Measurements from ENCODE around the gene RNU6-9.

Gene RNU6-9

DNA sequence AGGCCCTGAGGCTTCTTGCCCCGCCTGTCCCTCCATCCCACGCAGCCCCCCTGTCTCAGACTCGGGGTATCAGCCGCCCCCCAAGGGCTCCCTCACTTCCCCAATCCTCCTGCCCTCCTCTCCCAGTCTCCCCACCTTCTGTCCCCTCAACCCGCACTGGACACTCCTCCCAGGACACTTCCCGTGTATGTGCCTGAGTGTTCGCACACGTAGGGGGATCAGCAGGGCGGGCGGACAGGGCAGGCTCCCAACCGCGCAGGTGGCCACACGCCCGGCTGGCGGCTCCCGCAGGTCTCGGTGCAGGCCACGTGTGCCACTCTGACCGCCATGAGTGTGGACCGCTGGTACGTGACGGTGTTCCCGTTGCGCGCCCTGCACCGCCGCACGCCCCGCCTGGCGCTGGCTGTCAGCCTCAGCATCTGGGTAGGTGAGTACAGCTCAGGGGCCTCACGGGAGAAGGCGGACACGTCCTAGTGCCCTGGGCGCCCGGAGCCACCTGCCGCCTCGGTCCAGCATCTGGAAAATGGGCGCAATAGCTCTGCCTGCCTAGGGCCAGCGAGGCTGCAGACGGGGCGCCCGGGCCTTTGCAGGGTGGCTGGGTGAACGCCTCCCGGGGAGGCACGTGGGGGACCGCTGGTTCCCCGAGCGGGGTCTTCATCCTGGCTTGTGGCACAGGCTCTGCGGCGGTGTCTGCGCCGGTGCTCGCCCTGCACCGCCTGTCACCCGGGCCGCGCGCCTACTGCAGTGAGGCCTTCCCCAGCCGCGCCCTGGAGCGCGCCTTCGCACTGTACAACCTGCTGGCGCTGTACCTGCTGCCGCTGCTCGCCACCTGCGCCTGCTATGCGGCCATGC lies 26.1 kb downstream of the RNU6-9 start:
- no peak for FAIRE-seq

DNA sequence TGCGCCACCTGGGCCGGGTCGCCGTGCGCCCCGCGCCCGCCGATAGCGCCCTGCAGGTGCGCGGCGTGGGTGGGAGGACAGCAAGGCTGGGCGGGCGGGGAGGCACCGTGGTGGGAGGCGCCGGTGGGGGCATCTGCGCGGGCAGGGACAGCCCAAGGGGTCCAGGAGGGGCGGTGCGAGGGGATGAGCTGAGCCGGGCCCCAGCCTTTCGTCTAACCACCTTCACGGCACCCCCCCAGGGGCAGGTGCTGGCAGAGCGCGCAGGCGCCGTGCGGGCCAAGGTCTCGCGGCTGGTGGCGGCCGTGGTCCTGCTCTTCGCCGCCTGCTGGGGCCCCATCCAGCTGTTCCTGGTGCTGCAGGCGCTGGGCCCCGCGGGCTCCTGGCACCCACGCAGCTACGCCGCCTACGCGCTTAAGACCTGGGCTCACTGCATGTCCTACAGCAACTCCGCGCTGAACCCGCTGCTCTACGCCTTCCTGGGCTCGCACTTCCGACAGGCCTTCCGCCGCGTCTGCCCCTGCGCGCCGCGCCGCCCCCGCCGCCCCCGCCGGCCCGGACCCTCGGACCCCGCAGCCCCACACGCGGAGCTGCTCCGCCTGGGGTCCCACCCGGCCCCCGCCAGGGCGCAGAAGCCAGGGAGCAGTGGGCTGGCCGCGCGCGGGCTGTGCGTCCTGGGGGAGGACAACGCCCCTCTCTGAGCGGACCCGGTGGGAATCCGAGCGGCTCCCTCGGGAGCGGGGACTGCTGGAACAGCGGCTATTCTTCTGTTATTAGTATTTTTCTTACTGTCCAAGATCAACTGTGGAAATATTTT lies 27.0 kb downstream of the RNU6-9 start:
- no peak for FAIRE-seq

DNA sequence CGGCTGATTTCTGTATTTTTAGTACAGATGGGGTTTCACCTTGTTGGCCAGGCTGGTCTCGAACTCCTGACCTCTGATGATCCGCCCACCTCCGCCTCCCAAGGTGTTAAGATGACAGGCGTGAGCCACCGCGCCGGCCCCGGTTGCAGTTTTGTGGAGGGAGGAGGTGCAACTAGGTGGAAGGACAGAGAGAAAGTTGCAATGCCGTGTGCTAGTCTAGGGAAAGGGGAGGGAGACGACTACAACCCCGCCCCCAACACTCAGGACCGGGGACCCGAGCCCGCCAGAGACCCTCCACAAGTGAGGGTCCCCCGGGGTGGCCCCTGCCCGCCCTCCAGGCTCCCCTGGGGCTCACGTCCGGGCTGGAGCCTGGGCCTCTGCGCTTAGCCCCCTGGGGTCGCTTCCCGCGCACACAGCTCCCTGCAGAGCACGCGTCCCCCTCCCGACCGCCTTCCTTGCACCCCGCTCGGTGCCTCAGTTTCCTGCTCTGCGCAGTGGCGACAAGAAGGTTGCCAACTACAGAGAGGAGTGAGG lies 31.3 kb downstream of the RNU6-9 start:
- no peak for FAIRE-seq

DNA sequence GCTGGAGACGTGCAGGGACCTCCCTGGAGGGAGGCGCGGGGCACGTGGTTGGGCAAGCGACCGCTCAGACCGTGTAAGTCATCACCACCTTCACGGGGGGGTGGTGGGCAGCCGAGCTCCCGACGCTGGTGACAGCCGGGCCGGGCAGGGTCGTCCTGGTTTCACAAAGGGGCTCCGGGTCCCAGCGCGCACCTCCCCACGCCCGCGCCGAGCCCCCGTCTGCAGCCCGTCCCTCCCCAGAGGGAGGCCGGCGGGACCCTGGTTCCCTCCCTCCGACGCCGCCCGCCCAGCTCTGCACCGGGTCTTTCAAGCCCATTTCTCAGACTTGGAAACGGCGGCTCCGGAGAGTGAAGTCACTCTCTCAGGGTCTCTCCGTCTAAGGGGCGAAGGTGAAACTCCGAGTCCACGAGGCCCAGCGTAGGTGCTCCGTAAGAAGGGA lies 31.8 kb downstream of the RNU6-9 start:
- FAIRE-seq: no peak

DNA sequence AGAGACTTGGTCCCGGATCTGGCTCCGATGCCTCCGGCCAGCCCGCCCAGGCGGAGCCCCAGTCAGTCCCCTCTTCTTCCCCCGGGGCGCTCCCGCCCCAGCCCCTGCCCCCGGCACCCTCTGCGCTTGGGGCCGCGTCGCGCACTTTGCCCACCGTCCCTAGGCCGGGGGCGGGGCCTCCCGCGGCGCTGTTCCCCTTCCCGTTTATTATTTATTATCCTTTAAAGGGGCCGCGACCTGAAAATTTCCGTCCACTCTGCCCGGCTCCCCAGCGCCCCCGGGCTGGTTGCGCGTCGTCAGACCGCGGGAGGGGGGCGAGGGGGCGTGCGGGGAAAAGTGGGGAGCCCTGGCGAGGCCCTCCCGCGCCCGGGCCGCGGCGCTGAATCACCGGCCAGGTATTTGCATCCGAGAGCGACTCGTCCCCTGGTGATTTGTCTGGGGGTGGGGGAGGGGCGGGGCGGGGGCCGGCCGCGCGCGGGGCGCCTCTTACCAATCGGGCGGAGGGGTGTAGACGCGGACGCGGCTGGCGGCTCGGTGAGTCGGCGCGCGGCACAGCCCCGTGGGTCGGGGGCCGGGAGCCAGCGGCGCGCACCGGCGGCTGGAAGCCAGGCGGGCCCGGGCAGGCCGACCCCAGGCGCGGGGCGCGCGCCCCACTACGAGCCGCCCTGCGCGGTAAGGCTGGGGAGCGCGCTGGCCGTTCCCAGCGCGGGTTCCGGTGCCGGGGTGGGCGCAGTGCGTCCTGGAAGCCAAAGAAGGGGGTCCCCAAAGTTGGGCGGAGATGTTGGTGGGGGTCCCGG lies 32.4 kb downstream of the RNU6-9 start, which contains the start of gene ARID3A:
ARID3A (plus strand) TSS at position 510 of the 797 bp plus-strand sequence. CDS start 3,494 bp downstream, outside the sequence.
- FAIRE-seq: no peak

DNA sequence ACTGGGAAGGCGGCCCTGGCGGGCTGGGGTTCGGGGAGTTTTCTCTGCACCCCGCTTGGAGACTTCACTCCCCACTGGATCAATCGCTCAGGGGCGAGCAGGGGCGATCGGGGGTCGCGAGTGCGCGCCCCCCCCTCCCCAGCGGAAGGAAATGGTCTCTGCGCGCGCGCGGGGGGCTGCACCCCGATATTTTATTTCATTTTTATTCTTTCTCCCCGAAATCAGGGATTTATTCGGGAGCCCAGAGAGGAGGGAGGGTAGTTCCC lies 33.0 kb downstream of the RNU6-9 start:
- no peak for FAIRE-seq

DNA sequence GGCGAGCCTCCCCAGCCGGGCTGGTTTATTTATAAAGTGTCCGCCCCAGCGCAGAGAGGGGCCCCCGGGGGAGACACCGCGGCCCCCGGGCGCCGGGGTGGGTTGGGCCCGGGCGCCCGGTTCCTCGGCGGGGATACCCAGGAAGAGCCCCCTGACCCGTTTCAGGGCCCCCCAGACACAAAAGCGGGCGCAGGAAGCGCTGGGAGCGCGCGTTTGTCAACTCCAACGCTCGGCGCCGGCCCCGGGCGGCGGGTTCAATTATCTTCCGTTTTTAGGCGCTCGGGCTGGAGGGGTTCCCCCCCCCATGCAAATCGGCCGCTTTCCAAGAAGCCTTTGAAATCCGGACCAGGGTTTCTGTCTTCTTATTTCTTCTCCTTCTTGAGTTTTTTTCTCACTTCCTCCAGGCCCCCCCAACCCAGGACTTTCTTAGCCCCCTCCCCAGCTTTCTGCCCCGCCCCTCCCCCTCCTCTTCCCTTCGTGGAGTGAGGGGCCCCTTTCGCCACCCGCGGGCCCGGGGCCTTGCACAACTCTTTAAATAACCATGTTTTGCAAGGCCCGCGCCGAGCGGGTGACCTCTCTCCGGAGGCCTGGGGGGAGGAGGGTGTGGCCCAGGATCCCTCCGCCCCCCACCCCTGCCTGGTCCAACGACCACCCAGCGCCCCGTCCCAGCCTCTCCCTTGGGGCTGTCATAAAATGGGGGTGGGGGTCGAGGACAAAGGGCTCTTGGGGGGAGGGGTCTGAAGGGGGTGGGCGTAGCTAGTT lies 33.5 kb downstream of the RNU6-9 start:
- no peak for FAIRE-seq

DNA sequence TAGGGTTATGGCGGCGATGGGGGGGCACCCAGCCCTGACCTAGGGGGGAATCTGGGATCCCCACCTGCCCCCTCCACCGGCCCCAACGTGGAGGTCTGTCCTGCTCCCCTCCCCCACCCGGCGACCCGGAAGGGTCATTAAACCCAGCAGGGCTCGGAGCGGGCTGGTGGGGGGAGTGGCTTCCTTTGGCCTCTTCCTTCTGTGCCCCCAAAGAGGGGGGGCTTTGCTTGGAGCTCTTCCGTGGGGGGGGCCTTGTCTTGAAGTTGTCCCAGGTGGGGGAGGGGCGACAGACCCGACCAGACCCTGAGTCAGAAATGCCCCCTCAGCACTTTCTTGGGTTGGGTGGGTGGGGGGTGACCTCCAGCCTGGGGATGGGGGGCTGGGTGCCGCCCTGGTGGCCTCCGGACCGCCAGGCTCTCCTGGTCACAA lies 34.1 kb downstream of the RNU6-9 start:
- FAIRE-seq: no peak

DNA sequence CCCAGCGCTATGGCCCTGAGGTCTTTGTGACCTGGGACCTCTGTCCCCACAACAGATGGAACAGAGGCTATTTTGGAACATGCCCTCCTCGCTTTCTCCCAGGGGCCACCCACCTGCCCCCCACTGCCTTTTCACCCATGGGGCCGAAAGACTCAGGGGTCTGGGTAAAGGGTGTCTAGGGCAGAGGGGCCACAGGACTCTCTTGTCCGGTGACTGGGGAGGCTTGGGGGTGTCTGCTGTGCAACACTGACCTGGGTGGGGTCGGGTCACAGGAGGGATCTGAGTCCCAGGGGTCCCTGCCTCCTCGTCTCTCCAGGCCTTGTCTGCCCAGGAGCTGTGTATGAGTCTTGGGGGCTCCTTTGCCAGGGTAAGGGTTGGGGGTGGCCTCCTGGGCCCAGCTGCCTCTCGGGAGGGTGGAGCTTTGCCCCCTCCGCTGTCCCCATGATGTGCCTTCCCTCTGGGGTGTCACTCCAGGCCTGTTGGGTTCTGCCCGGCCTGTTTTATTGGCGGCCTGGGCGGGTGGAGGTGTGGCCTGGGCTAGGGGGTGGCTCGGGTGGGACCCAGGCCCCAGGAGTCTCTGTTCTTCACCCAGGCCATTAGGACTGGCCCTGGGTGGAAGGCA lies 34.6 kb downstream of the RNU6-9 start:
- FAIRE-seq: no peak

DNA sequence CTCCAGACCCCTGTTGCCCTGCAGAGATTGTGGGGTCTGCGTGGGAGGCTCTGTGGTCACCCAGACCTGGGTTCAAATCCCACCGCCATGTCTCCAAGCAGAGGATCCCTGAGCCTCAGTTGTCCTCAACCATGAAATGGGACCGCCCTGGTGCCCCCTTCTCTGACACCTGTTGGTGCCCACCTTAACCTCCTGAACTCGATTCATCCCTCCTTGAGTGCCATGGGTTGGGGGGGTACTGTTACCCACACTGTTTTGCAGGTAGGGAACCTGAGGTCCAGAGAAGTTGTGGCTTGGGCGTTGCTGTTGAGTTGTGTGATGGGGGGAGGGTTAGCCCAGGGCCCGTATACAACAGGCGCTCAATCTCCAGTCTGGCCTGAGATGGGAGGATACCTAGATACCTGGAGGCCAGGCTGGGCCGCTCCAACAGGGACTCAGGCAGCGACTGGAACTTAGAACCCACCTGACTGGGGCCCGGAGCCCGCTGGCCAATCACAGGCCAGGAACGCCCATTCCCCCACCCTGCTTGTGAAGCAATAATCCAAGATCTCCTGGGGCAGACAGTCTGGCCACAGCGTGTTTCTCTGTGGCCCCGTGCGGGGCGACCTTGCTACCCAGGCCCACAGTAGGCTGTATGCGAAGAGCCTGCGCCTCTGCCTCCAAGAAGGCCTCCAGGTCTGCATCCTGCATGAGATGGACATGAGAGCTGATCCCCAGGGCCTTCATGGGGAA lies 35.4 kb downstream of the RNU6-9 start:
- FAIRE-seq: no peak

DNA sequence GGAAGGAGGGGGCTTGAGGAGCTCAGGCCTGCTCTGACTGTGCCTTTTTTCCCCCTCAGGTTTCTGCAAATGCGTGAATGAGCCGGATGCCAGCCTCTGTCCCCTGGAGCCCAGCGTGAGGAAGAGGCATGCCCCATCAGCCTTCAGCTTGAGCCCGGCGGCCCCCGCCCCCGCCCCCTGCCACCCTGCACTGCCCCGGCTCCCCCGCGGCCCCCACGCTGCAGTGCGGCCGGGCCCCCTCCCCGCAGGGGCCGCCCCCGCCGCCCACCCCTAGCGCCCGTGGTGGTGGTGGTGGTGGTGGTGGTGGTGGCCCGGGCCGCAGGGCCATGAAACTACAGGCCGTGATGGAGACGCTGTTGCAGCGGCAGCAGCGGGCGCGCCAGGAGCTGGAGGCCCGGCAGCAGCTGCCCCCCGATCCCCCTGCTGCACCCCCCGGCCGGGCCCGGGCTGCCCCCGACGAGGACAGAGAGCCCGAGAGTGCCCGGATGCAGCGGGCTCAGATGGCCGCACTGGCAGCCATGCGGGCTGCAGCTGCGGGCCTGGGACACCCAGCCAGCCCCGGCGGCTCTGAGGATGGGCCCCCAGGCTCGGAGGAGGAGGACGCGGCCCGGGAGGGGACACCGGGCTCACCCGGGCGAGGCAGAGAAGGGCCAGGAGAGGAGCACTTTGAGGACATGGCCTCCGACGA lies 36.1 kb downstream of the RNU6-9 start:
- FAIRE-seq: no peak

DNA sequence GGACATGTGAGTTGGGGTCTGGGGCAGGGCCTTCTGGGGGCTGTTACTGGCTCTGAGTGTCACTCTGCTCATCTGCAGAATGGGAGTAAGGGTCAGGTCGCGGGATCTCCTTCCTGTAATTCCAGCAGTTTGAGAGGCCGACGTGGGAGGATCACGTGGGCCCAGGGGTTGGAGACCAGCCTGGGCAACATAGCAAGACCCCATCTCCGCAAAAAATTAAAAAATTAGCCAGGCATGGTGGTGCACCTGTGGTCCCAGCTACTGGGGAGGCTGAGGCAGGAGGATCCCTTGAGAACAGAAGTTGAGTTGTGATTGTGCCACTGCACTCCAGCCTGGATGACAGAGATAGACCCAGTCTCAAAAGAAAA lies 36.6 kb downstream of the RNU6-9 start:
- FAIRE-seq: no peak

DNA sequence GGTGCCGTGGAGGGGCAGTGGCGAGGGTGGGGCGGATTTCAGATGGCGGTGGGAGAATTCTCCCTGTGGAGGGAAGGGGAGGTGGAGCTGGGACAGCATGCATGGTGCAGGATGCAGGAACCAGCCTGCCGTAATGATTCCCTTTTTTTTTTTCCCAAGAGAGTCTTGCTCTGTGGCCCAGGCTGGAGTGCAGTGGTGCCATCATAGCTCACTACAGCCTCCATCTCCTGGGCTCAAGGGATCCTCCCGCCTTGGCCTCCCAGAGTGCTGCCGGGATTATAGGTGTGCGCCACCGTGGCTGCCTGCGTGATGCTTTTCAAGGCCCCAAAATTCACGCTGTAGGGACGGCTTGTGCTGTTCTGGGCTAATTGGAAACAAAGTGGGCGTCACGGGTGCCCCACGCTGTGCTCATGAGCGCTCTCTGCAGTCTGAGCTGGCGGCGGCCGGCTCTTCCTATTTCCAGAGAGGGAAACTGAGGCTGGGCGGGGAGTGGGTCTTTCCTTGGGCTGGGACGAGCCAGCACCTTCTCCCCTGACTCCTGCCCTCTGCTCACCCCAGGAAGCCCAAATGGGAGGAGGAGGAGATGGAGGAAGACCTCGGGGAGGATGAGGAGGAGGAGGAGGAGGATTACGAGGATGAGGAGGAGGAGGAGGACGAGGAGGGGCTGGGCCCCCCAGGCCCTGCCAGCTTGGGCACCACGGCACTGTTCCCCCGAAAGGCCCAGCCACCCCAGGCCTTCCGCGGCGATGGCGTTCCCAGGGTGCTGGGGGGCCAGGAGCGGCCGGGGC lies 38.8 kb downstream of the RNU6-9 start:
- FAIRE-seq: no peak

DNA sequence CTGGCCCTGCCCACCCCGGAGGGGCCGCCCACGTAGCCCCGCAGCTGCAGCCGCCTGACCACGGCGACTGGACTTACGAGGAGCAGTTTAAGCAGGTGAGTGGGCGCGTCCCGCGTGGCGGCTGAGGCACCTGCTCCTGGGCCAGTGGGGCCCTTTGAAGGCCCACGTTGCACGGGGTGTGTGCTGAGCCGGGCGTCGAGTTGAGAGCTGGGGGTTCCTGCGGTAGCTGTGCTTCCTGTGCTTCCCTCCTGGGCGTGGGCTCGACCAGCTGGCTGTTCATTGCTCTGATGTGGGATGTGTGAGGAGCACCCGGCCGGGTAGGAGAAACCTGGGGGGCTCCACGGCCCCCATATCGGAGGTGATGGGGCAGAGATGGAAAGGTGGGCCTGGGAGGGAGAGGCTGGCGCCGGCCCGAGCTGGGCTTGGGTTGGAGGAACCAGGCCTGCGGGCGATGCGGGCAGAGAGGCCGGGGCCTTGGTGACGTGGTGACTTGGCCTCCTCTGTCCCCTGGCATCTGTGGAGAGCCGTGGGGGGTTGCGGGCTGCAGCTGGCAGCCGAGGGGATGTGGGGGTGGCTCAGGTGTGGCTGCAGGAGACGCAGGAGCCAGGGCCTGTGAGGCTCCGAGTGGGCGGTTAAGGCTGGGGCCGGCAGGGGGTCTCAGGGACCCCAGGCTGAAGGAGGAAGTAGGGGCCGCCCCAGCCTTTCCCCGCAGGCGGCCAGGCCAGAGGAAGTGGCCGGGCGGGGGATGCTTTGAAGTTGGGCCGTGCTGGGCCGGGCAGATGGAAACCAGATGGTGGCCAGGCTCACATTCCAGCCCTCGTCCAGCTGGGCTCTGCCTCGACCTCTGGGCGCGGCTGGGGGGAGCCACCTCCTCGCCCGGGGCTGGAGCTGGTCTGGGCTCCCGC lies 39.6 kb downstream of the RNU6-9 start:
- FAIRE-seq: no peak

DNA sequence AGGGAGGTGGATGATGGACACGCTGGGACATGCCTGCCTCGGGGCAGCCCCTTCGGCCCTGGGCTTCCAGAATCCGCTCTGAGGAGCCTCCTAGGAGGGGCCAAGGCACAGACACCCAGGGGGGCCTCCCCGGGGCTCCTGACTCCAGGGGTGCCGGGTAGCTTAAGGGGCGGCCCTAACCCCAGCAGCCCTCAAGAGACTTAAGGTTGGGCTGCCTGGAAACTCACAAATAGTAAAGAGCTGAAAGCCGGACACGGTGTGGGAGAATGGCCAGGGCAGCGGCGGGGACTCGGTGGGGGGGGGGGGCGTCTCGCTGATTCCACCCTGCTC lies 40.2 kb downstream of the RNU6-9 start:
- no peak for FAIRE-seq

DNA sequence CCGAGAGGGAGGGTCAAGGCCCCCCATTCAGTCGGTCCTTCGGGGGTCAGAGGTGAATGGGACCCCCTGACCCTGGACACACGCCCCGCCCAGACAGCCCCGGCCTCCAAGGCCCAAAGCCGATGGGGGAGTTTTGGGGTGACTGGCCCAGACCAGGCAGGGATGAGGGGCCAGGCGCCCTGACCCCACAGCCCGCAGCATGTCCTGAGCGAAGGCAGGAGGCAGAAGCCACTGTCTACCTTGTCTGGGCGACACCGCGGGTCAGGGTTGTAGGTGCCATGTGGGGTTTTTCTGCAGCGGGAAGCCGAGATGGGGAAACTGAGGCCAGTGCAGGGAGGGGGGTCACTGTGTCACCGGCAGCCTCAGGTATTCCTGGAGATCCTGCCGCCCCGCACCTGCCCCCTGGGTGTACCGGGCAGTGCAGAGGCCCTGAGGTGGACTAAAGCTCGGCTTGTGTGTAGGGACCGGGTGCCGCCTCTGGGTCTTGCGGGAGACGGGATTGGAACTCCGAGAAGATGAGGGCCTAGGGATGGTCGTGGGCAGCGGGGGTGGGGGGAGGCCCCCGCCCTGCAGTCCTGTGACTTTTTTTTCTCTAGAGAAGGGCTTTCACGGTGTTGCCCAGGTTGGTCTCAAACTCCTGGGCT lies 41.0 kb downstream of the RNU6-9 start:
- no peak for FAIRE-seq

DNA sequence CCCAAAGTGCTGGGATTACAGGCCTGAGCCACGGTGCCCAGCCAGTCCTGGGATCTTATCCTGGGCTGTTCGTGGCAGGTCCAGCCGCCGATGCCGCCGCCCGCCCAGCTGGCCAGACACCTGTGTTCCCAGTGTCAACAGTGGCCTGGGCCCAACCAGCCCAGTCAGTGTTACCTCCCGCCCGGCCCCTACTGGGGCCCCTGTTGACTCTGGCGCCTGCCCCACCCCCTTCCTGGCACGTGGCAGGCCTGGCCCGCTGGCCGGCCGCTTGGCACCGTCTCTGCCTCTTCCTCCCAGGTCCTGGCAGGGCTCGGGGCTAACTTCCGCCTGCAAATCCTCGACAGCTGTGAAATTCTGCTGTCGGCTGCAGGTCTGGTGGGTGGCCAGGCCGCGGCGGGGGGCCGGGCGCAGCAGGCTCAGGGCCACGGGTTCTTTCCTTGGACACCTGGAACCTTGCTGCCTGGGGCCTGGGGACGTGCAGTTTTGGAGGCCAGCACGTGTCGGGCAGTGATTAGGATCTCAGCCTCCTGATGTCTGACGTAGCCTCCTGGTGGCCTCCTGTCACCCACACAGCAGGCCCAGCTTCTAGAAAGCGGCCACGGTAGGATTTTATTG lies 41.7 kb downstream of the RNU6-9 start:
- no peak for FAIRE-seq

DNA sequence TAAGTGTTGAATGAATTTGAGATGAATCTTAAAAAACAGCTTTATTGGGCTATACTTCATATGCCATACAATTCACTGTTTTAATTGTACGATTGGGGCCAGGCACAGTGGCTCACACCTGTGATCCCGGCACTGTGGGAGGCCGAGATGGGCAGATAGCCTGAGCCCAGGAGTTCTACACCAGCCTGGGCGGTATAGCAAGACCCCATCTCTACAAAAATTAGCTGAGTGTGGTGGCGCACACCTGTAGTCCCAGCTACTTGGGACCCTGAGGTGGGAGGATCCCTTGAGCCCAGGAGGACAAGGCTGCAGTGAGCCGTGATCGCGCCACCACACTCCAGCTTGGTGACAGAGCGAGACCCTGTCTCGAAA lies 42.9 kb downstream of the RNU6-9 start:
- no peak for FAIRE-seq

Data from A204.1 (cell line).